Uterus (tissue), 2 donors: ENCODE results near the gene AMBRA1.

Experiments
- POLR2A ChIP-seq, 2 donors: fragments of 450-650 bp; IDR thresholded peaks; one replicate each; pipeline ENCODE4 v1.6.1; 2016; ENCODE audit warnings: antibody characterized with exemption in 2 of 2, mild to moderate bottlenecking in 1 of 2, moderate library complexity in 1 of 2
- TF ChIP-seq, protein P1 (sequence below), 4 experiments: fragments of 200-600 bp in 2 of 4; fragments of 450-650 bp in 2 of 4; sonication (generic) in 2 of 4; IDR thresholded peaks; one replicate each; pipeline ENCODE4 v1.5.1; 2016 to 2019; ENCODE audit warnings: antibody characterized with exemption in 4 of 4, mild to moderate bottlenecking in 2 of 4, moderate library complexity in 1 of 4

DNA sequence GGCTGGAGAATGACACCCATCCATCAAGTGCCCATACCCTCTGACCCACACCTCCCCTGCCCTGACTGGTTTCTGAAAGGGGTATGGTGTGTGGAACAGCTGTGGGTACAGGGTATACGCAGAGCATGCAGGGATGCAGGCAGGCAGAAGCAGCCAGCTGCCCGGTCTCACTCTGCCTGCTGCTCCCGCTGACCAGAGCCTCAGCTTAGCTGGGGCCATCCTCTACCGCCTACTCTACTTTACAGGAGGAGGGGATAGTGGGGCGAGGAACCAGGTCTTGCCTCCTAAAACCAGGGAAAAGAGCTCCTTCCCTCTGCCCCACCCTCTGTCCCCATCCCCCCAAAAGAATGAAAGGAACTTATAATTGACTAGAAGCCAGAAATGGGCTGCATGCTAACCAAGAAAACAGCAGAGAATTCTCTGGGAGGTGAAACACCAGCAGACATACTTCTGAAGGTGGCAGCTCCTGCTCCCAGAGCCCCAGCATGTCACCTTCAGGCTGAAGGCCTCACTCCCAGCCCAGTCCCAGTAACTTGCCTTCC is 189.3 kb downstream of the AMBRA1 start:
- TF ChIP-seq POLR2A (IDR thresholded peaks at IDR 0.05) = no peak
- TF ChIP-seq, protein P1, sequence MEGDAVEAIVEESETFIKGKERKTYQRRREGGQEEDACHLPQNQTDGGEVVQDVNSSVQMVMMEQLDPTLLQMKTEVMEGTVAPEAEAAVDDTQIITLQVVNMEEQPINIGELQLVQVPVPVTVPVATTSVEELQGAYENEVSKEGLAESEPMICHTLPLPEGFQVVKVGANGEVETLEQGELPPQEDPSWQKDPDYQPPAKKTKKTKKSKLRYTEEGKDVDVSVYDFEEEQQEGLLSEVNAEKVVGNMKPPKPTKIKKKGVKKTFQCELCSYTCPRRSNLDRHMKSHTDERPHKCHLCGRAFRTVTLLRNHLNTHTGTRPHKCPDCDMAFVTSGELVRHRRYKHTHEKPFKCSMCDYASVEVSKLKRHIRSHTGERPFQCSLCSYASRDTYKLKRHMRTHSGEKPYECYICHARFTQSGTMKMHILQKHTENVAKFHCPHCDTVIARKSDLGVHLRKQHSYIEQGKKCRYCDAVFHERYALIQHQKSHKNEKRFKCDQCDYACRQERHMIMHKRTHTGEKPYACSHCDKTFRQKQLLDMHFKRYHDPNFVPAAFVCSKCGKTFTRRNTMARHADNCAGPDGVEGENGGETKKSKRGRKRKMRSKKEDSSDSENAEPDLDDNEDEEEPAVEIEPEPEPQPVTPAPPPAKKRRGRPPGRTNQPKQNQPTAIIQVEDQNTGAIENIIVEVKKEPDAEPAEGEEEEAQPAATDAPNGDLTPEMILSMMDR (IDR thresholded peaks at IDR 0.05) = no peak
